Mesendoderm (in vitro differentiated cells): ENCODE results near the gene PDGFD.
A peak's percentile ranks its signal among the peaks of the same experiment; 100 is the strongest.

Source experiments
- DNase-seq: peaks from one replicate; pipeline ENCODE4 v3.0.0; 2013
- H2AK5ac ChIP-seq: 2 replicates; pipeline ENCODE4 v1.6.1; 2013; ENCODE audit warnings: low read length, inconsistent platforms
- H2BK120ac ChIP-seq: 2 replicates; pipeline ENCODE4 v1.6.1; 2013; ENCODE audit warnings: low read depth, mild to moderate bottlenecking, low read length, moderate library complexity, mixed read lengths
- H2BK15ac ChIP-seq: replicated peaks from 2 replicates; pipeline ENCODE4 v1.6.1; 2013; ENCODE audit warnings: low read depth, mild to moderate bottlenecking, moderate library complexity
- H2BK5ac ChIP-seq: 2 replicates; pipeline ENCODE4 v1.6.1; 2013; ENCODE audit warnings: low read length, inconsistent platforms
- H3K18ac ChIP-seq: 2 replicates; pipeline ENCODE4 v1.6.1; 2013; ENCODE audit warnings: mild to moderate bottlenecking, low read length, mixed read lengths
- H3K23ac ChIP-seq: one replicate; pipeline ENCODE4 v1.6.1; 2013; ENCODE audit warnings: low read length
- H3K27ac ChIP-seq: 2 replicates; pipeline ENCODE4 v1.5.1; 2013; ENCODE audit warnings: low read depth, mild to moderate bottlenecking, inconsistent platforms, low read length, moderate library complexity
- H3K27me3 ChIP-seq: 2 replicates; pipeline ENCODE4 v1.6.1; 2013; ENCODE audit warnings: low read length, control low read depth, mild to moderate bottlenecking, inconsistent platforms; ENCODE audit not compliant: insufficient read depth, poor library complexity
- H3K36me3 ChIP-seq: 2 replicates; pipeline ENCODE4 v1.6.1; 2013; ENCODE audit warnings: low read length, inconsistent platforms; ENCODE audit not compliant: control insufficient read depth, insufficient read depth
- H3K4ac ChIP-seq: one replicate; pipeline ENCODE4 v1.6.1; 2013; ENCODE audit warnings: low read depth, mild to moderate bottlenecking, low read length, moderate library complexity
- H3K4me1 ChIP-seq: 2 replicates; pipeline ENCODE4 v1.6.1; 2013; ENCODE audit warnings: low read depth, low read length, inconsistent platforms; ENCODE audit not compliant: control insufficient read depth
- H3K4me2 ChIP-seq: 2 replicates; pipeline ENCODE4 v1.6.1; 2013; ENCODE audit warnings: low read length
- H3K4me3 ChIP-seq: 2 replicates; pipeline ENCODE4 v1.5.1; 2013; ENCODE audit warnings: mild to moderate bottlenecking, low read length
- H3K56ac ChIP-seq: one replicate; pipeline ENCODE4 v1.6.1; 2013; ENCODE audit warnings: low read length
- H3K79me1 ChIP-seq: 2 replicates; pipeline ENCODE4 v1.6.1; 2013; ENCODE audit warnings: low read length, inconsistent platforms
- H3K79me2 ChIP-seq: 2 replicates; pipeline ENCODE4 v1.6.1; 2013; ENCODE audit warnings: mild to moderate bottlenecking, low read length; ENCODE audit not compliant: control insufficient read depth, insufficient read depth
- H3K9ac ChIP-seq: 2 replicates; pipeline ENCODE4 v1.6.1; 2013; ENCODE audit warnings: low read length, inconsistent platforms
- H4K5ac ChIP-seq: one replicate; pipeline ENCODE4 v1.6.1; 2013; ENCODE audit warnings: low read length
- H4K8ac ChIP-seq: one replicate; pipeline ENCODE4 v1.6.1; 2013; ENCODE audit warnings: low read depth, mild to moderate bottlenecking, control low read depth, low read length, moderate library complexity
- WGBS: extraction: QIAGEN DNeasy Blood & Tissue Kit; methylation state at CpG from one replicate; pipeline ENCODE4 v1.1.7; 2013; ENCODE audit warnings: low lambda C conversion rate, missing lambda C conversion rate; ENCODE audit not compliant: insufficient coverage; ENCODE audit errors: extremely low coverage; 5-methylcytosine and 5-hydroxymethylcytosine counted together

Gene PDGFD

GRCh38 chr11:104092744-104093143 is 71.2 kb downstream of the PDGFD start:
- Histone ChIP-seq H3K18ac (no peak overlapping the region), H3K4me2 (no peak overlapping the region), H4K8ac (no peak overlapping the region), H2BK5ac (no peak overlapping the region), H3K23ac (no peak overlapping the region), H2BK120ac (no peak overlapping the region), H3K36me3 (no peaks in the 10 kb centered on the region), H2BK15ac (no peak overlapping the region), H3K27me3 (no peaks in the 10 kb centered on the region), H2AK5ac (no peak overlapping the region), H3K27ac (no peak overlapping the region), H3K9ac (no peak overlapping the region), H4K5ac (no peak overlapping the region), H3K4me3 (no peak overlapping the region), H3K4me1 (no peaks in the 10 kb centered on the region), H3K56ac (no peak overlapping the region), H3K4ac (no peak overlapping the region), H3K79me1 (no peaks in the 10 kb centered on the region), H3K79me2 (no peaks in the 10 kb centered on the region)
- DNase-seq = no peak
- WGBS = no CpG with 5 or more reads among the region's 2 CpGs

- no peak overlapping the region for H3K56ac ChIP-seq
- peak; percentile 10 for DNase-seq
- no peak overlapping the region for H2BK5ac ChIP-seq
- no peak overlapping the region for H3K4me2 ChIP-seq
- no peak overlapping the region for H4K8ac ChIP-seq
- H3K4ac ChIP-seq = no peak overlapping the region
- H2AK5ac ChIP-seq = no peak overlapping the region
- H4K5ac ChIP-seq = no peak overlapping the region
- no peaks in the 10 kb centered on the region for H3K36me3 ChIP-seq
- H3K18ac ChIP-seq = no peak overlapping the region
- no CpG with 5 or more reads among the region's 4 CpGs for WGBS
- H3K27ac ChIP-seq = no peak overlapping the region
- no peak overlapping the region for H3K9ac ChIP-seq
- no peak overlapping the region for H2BK120ac ChIP-seq
- H2BK15ac ChIP-seq = no peak overlapping the region
- H3K4me3 ChIP-seq = no peak overlapping the region
- H3K27me3 ChIP-seq = no peaks in the 10 kb centered on the region
- no peak overlapping the region for H3K23ac ChIP-seq
- H3K4me1 ChIP-seq = no peaks in the 10 kb centered on the region
- no peaks in the 10 kb centered on the region for H3K79me2 ChIP-seq
- no peaks in the 10 kb centered on the region for H3K79me1 ChIP-seq
Measured at GRCh38 chr11:104091281-104092096, 72.5 kb downstream of the PDGFD start.

- Histone ChIP-seq H3K9ac (no peak overlapping the region), H2BK15ac (no peak overlapping the region), H3K4ac (no peak overlapping the region), H4K5ac (no peak overlapping the region), H3K23ac (no peak overlapping the region), H3K27ac (no peak overlapping the region), H3K36me3 (no peaks in the 10 kb centered on the region), H3K56ac (no peak overlapping the region), H3K4me3 (no peak overlapping the region), H2BK120ac (no peak overlapping the region), H2BK5ac (no peak overlapping the region), H3K79me2 (no peaks in the 10 kb centered on the region), H3K27me3 (no peaks in the 10 kb centered on the region), H3K4me2 (no peak overlapping the region), H2AK5ac (no peak overlapping the region), H3K4me1 (no peaks in the 10 kb centered on the region), H4K8ac (no peak overlapping the region), H3K79me1 (no peaks in the 10 kb centered on the region), H3K18ac (no peak overlapping the region)
- WGBS = no CpG with 5 or more reads among the region's 3 CpGs
- DNase-seq = no peak
Measured at GRCh38 chr11:104090767-104091166, 73.2 kb downstream of the PDGFD start.

- no peak overlapping the region for H4K8ac ChIP-seq
- no peak overlapping the region for H2BK120ac ChIP-seq
- no peaks in the 10 kb centered on the region for H3K79me1 ChIP-seq
- H3K4ac ChIP-seq = no peak overlapping the region
- no peak overlapping the region for H3K27ac ChIP-seq
- H3K23ac ChIP-seq = no peak overlapping the region
- H3K56ac ChIP-seq = no peak overlapping the region
- H3K4me2 ChIP-seq = no peak overlapping the region
- H3K36me3 ChIP-seq = no peaks in the 10 kb centered on the region
- H2BK5ac ChIP-seq = no peak overlapping the region
- no peak overlapping the region for H2AK5ac ChIP-seq
- H4K5ac ChIP-seq = no peak overlapping the region
- no peaks in the 10 kb centered on the region for H3K79me2 ChIP-seq
- H3K4me3 ChIP-seq = no peak overlapping the region
- H3K18ac ChIP-seq = no peak overlapping the region
- no peak for DNase-seq
- no peaks in the 10 kb centered on the region for H3K27me3 ChIP-seq
- H3K4me1 ChIP-seq = no peaks in the 10 kb centered on the region
- WGBS = no CpG with 5 or more reads among the region's 2 CpGs
- H3K9ac ChIP-seq = no peak overlapping the region
- H2BK15ac ChIP-seq = no peak overlapping the region
Measured at GRCh38 chr11:104089481-104089880, 74.5 kb downstream of the PDGFD start.

GRCh38 chr11:104086621-104087020 is 77.3 kb downstream of the PDGFD start:
- no peak overlapping the region for H2AK5ac ChIP-seq
- H3K4ac ChIP-seq = no peak overlapping the region
- H3K9ac ChIP-seq = no peak overlapping the region
- no peaks in the 10 kb centered on the region for H3K27me3 ChIP-seq
- no peak overlapping the region for H4K8ac ChIP-seq
- H2BK5ac ChIP-seq = no peak overlapping the region
- H3K23ac ChIP-seq = no peak overlapping the region
- no peak overlapping the region for H2BK15ac ChIP-seq
- no peak overlapping the region for H3K4me2 ChIP-seq
- H3K79me1 ChIP-seq = no peaks in the 10 kb centered on the region
- WGBS = no CpG with 5 or more reads among the region's 5 CpGs
- no peaks in the 10 kb centered on the region for H3K4me1 ChIP-seq
- H3K79me2 ChIP-seq = no peaks in the 10 kb centered on the region
- H2BK120ac ChIP-seq = no peak overlapping the region
- H3K4me3 ChIP-seq = no peak overlapping the region
- H3K18ac ChIP-seq = no peak overlapping the region
- no peaks in the 10 kb centered on the region for H3K36me3 ChIP-seq
- H3K56ac ChIP-seq = no peak overlapping the region
- no peak overlapping the region for H4K5ac ChIP-seq
- no peak overlapping the region for H3K27ac ChIP-seq
- no peak for DNase-seq

- H2AK5ac ChIP-seq = no peak overlapping the region
- no peak for DNase-seq
- H3K9ac ChIP-seq = no peak overlapping the region
- H3K4ac ChIP-seq = no peak overlapping the region
- no peaks in the 10 kb centered on the region for H3K4me1 ChIP-seq
- no peak overlapping the region for H2BK120ac ChIP-seq
- no peak overlapping the region for H3K4me3 ChIP-seq
- no peak overlapping the region for H4K8ac ChIP-seq
- no peaks in the 10 kb centered on the region for H3K79me2 ChIP-seq
- no peak overlapping the region for H3K18ac ChIP-seq
- no peak overlapping the region for H3K56ac ChIP-seq
- no peaks in the 10 kb centered on the region for H3K27me3 ChIP-seq
- H2BK5ac ChIP-seq = no peak overlapping the region
- no peak overlapping the region for H3K27ac ChIP-seq
- no peak overlapping the region for H2BK15ac ChIP-seq
- H3K4me2 ChIP-seq = no peak overlapping the region
- H3K36me3 ChIP-seq = no peaks in the 10 kb centered on the region
- no peak overlapping the region for H3K23ac ChIP-seq
- H4K5ac ChIP-seq = no peak overlapping the region
- H3K79me1 ChIP-seq = no peaks in the 10 kb centered on the region
Measured at GRCh38 chr11:104078995-104079394, 85.0 kb downstream of the PDGFD start.
